GM20000 (cell line): ENCODE data around the gene NOP14.
"Not testable (repeated sequence)": the region's sequence is repeated elsewhere in the genome, so short reads cannot be mapped to it uniquely, and the experiment has no call there.

Experiments
- DNase-seq: peaks from one replicate; pipeline ENCODE4 v3.0.0; 2012; ENCODE audit warnings: low spot score
- CTCF ChIP-seq: IDR thresholded peaks from 2 replicates; pipeline ENCODE4 v1.5.1; 2012; ENCODE audit warnings: mild to moderate bottlenecking, control low read depth; ENCODE audit errors: extremely low read depth, missing control alignments

Gene NOP14

GRCh38 chr4:2938906-2939305, 24.3 kb downstream of the NOP14 start:
- no peak for TF ChIP-seq CTCF
- no peak for DNase-seq

GRCh38 chr4:2938411-2938810, 24.8 kb downstream of the NOP14 start:
- not testable (repeated sequence) for DNase-seq

GRCh38 chr4:2937986-2938385, 25.2 kb downstream of the NOP14 start:
- TF ChIP-seq CTCF, result no peak
- DNase-seq, result no peak

GRCh38 chr4:2937146-2937857, 25.9 kb downstream of the NOP14 start:
- TF ChIP-seq CTCF, result no peak
- no peak for DNase-seq

GRCh38 chr4:2936773-2937145, 26.4 kb downstream of the NOP14 start:
- TF ChIP-seq CTCF, result no peak
- DNase-seq, result peak; percentile 56

GRCh38 chr4:2935762-2936743, 27.2 kb downstream of the NOP14 start:
- peak; percentile 60 for DNase-seq
- no peak for TF ChIP-seq CTCF

GRCh38 chr4:2934813-2935761, 28.1 kb downstream of the NOP14 start:
- peak; percentile 98 for DNase-seq
- no peak for TF ChIP-seq CTCF
